ENCODE data around the gene ELL2. TPM values are rescaled to one million over a fixed set of nuclear protein-coding genes. Genes with fewer than 3 reads are reported as not detected.

The ELL2 gene
- polyA plus RNA-seq, 3 donors = 9.7 to 17.0 (median 13.0) TPM

- no peak for DNase-seq (ENCODE audit: extremely low read depth in 1 of 11, low read depth in 9 of 11, low spot score in 4 of 11)
Measured at GRCh38 chr5:95986937-95987520, 25.4 kb upstream of the ELL2 start.

GRCh38 chr5:95986001-95986400 is 24.4 kb upstream of the ELL2 start:
- no peak for DNase-seq (ENCODE audit: extremely low read depth in 1 of 11, low read depth in 9 of 11, low spot score in 4 of 11)

GRCh38 chr5:95985249-95985648 is 23.6 kb upstream of the ELL2 start:
- no peak for DNase-seq (ENCODE audit: extremely low read depth in 1 of 11, low read depth in 9 of 11, low spot score in 4 of 11)

- DNase-seq (ENCODE audit: extremely low read depth in 1 of 11, low read depth in 9 of 11, low spot score in 4 of 11) = no peak
Measured at GRCh38 chr5:95984287-95984938, 22.8 kb upstream of the ELL2 start.

- no peak for DNase-seq (ENCODE audit: extremely low read depth in 1 of 11, low read depth in 9 of 11, low spot score in 4 of 11)
Measured at GRCh38 chr5:95983509-95983908, 21.9 kb upstream of the ELL2 start.

GRCh38 chr5:95983080-95983479 is 21.4 kb upstream of the ELL2 start:
- DNase-seq (ENCODE audit: extremely low read depth in 1 of 11, low read depth in 9 of 11, low spot score in 4 of 11) = no peak

GRCh38 chr5:95976606-95977005 is 15.0 kb upstream of the ELL2 start:
- DNase-seq (ENCODE audit: extremely low read depth in 1 of 11, low read depth in 9 of 11, low spot score in 4 of 11) = no peak

- DNase-seq (ENCODE audit: extremely low read depth in 1 of 11, low read depth in 9 of 11, low spot score in 4 of 11) = no peak
Measured at GRCh38 chr5:95975703-95976102, 14.1 kb upstream of the ELL2 start.

- DNase-seq (ENCODE audit: extremely low read depth in 1 of 11, low read depth in 9 of 11, low spot score in 4 of 11) = no peak
Measured at GRCh38 chr5:95973793-95974325, 12.2 kb upstream of the ELL2 start.

GRCh38 chr5:95972196-95972595 is 10.5 kb upstream of the ELL2 start:
- no peak for DNase-seq (ENCODE audit: extremely low read depth in 1 of 11, low read depth in 9 of 11, low spot score in 4 of 11)

GRCh38 chr5:95970359-95970704 is 8.7 kb upstream of the ELL2 start:
- DNase-seq (ENCODE audit: extremely low read depth in 1 of 11, low read depth in 9 of 11, low spot score in 4 of 11) = no peak

GRCh38 chr5:95969651-95970358 is 8.2 kb upstream of the ELL2 start:
- DNase-seq (ENCODE audit: extremely low read depth in 1 of 11, low read depth in 9 of 11, low spot score in 4 of 11) = no peak

GRCh38 chr5:95969055-95969454 is 7.4 kb upstream of the ELL2 start:
- DNase-seq (ENCODE audit: extremely low read depth in 1 of 11, low read depth in 9 of 11, low spot score in 4 of 11) = no peak

- no peak for DNase-seq (ENCODE audit: extremely low read depth in 1 of 11, low read depth in 9 of 11, low spot score in 4 of 11)
Measured at GRCh38 chr5:95967236-95967635, 5.6 kb upstream of the ELL2 start.

- no peak for DNase-seq (ENCODE audit: extremely low read depth in 1 of 11, low read depth in 9 of 11, low spot score in 4 of 11)
Measured at GRCh38 chr5:95966005-95966404, 4.4 kb upstream of the ELL2 start.

- no peak for DNase-seq (ENCODE audit: extremely low read depth in 1 of 11, low read depth in 9 of 11, low spot score in 4 of 11)
Measured at GRCh38 chr5:95963650-95964410, 2.2 kb upstream of the ELL2 start.

GRCh38 chr5:95962785-95963184 is 1.1 kb upstream of the ELL2 start:
- DNase-seq (ENCODE audit: extremely low read depth in 1 of 11, low read depth in 9 of 11, low spot score in 4 of 11) = no peak

GRCh38 chr5:95962475-95962773 is 773 bp upstream of the ELL2 start:
- DNase-seq (ENCODE audit: extremely low read depth in 1 of 11, low read depth in 9 of 11, low spot score in 4 of 11) = no peak

- peak in 10 of 11 donors; percentile 27 to 61 (median 54) for DNase-seq (ENCODE audit: extremely low read depth in 1 of 11, low read depth in 9 of 11, low spot score in 4 of 11)
Measured at GRCh38 chr5:95960667-95961616, 709 bp downstream of the ELL2 start.

Data from renal cortex interstitium (tissue), 11 donors.